CD14-positive monocyte (primary cell): ENCODE measurements around the gene MAPK8IP2. TPM values are rescaled to one million over a fixed set of nuclear protein-coding genes. Genes with fewer than 3 reads are reported as not detected.

Experiments
- DNase-seq, 3 donors: peaks; one replicate each; pipeline ENCODE4 v3.0.0-alpha.2; 2011 to 2022
- H2AFZ ChIP-seq: 2 replicates; pipeline ENCODE4 v1.6.0; 2012; ENCODE audit warnings: mild to moderate bottlenecking, low read depth, low read length, inconsistent platforms; ENCODE audit not compliant: insufficient read depth, poor library complexity, severe bottlenecking
- H3K27ac ChIP-seq, 2 donors: 1 replicate in 1 of 2; 2 replicates in 1 of 2; pipeline ENCODE4 v1.5.1; 2012 to 2013; ENCODE audit warnings: low read length in 2 of 2, control low read depth in 1 of 2, inconsistent platforms in 1 of 2, low read depth in 1 of 2, mild to moderate bottlenecking in 1 of 2
- H3K27me3 ChIP-seq, 2 donors: one replicate each; pipeline versions ENCODE4 v1.6.0 to v1.6.1; 2011 to 2013; ENCODE audit warnings: low read length in 2 of 2; ENCODE audit not compliant: control insufficient read depth in 2 of 2, insufficient read depth in 2 of 2
- H3K36me3 ChIP-seq, 2 donors: replicated peaks in 1 of 2; 1 replicate in 1 of 2; 2 replicates in 1 of 2; pipeline versions ENCODE4 v1.5.1 to v1.6.1; 2012 to 2013; ENCODE audit warnings: low read length in 2 of 2, control low read depth in 1 of 2, inconsistent platforms in 1 of 2, mild to moderate bottlenecking in 1 of 2; ENCODE audit not compliant: insufficient read depth in 2 of 2, control insufficient read depth in 1 of 2
- H3K4me1 ChIP-seq, 2 donors: 1 replicate in 1 of 2; 2 replicates in 1 of 2; pipeline versions ENCODE4 v1.5.1 to v1.6.1; 2012 to 2013; ENCODE audit warnings: low read length in 2 of 2, control low read depth in 1 of 2, inconsistent platforms in 1 of 2, mild to moderate bottlenecking in 1 of 2, moderate library complexity in 1 of 2; ENCODE audit not compliant: insufficient read depth in 2 of 2, control insufficient read depth in 1 of 2
- H3K4me2 ChIP-seq: replicated peaks from 2 replicates; pipeline ENCODE3; 2012; ENCODE audit warnings: low read length, moderate library complexity, mild to moderate bottlenecking; ENCODE audit not compliant: poor library complexity, severe bottlenecking; ENCODE audit errors: extremely low read depth
- H3K4me3 ChIP-seq, 3 experiments: fragments of 200-600 bp in 1 of 3; sonication (generic) in 1 of 3; replicated peaks in 1 of 3; 1 replicate in 2 of 3; 2 replicates in 1 of 3; pipeline ENCODE4 v1.5.1; 2011 to 2013; ENCODE audit warnings: low read length in 3 of 3, mild to moderate bottlenecking in 3 of 3, control low read depth in 2 of 3, low read depth in 2 of 3, inconsistent platforms in 1 of 3, moderate library complexity in 1 of 3
- H3K79me2 ChIP-seq: 2 replicates; pipeline ENCODE4 v1.6.0; 2012; ENCODE audit warnings: mild to moderate bottlenecking, control low read depth, inconsistent platforms, low read length, moderate library complexity; ENCODE audit not compliant: insufficient read depth
- H3K9ac ChIP-seq: 2 replicates; pipeline ENCODE4 v1.6.0; 2017; ENCODE audit warnings: low read length, mild to moderate bottlenecking; ENCODE audit not compliant: insufficient read depth, poor library complexity, severe bottlenecking
- H3K9me3 ChIP-seq, 2 donors: replicated peaks in 1 of 2; 1 replicate in 1 of 2; 2 replicates in 1 of 2; pipeline versions ENCODE4 v1.5.1 to v1.6.1; 2012 to 2013; ENCODE audit warnings: low read length in 2 of 2, control low read depth in 1 of 2; ENCODE audit not compliant: control insufficient read depth in 1 of 2, insufficient read depth in 1 of 2
- H4K20me1 ChIP-seq: 2 replicates; pipeline ENCODE4 v1.6.0; 2012; ENCODE audit warnings: mild to moderate bottlenecking, low read length, control low read depth, moderate library complexity; ENCODE audit not compliant: insufficient read depth
- H3K27ac Mint-ChIP-seq, 7 donors: one replicate each; pipeline ENCODE4 v1.8.0; 2020; ENCODE audit warnings: mild to moderate bottlenecking in 7 of 7, mixed read lengths in 7 of 7, moderate library complexity in 6 of 7, inconsistent platforms in 2 of 7
- H3K27me3 Mint-ChIP-seq, 3 donors: one replicate each; pipeline ENCODE4 v1.8.0; 2021 to 2022; ENCODE audit warnings: low read depth in 3 of 3, mild to moderate bottlenecking in 3 of 3, mixed read lengths in 3 of 3, moderate library complexity in 3 of 3, inconsistent platforms in 1 of 3
- H3K36me3 Mint-ChIP-seq, 2 donors: one replicate each; pipeline ENCODE4 v1.8.0; 2020; ENCODE audit warnings: mixed read lengths in 2 of 2, inconsistent platforms in 1 of 2, mild to moderate bottlenecking in 1 of 2
- H3K4me1 Mint-ChIP-seq: one replicate; pipeline ENCODE4 v1.8.0; 2020; ENCODE audit warnings: mild to moderate bottlenecking, mixed read lengths
- H3K4me3 Mint-ChIP-seq, 2 donors: one replicate each; pipeline ENCODE4 v1.8.0; 2020; ENCODE audit warnings: mild to moderate bottlenecking in 2 of 2, mixed read lengths in 2 of 2, moderate library complexity in 1 of 2
- H3K9me3 Mint-ChIP-seq, 7 donors: one replicate each; pipeline ENCODE4 v1.8.0; 2020 to 2022; ENCODE audit warnings: mixed read lengths in 7 of 7, mild to moderate bottlenecking in 6 of 7, moderate library complexity in 6 of 7, inconsistent platforms in 2 of 7
- CTCF ChIP-seq: fragments of 200-600 bp; IDR thresholded peaks from one replicate; pipeline ENCODE4 v1.8.0; 2022; ENCODE audit warnings: antibody characterized with exemption, mild to moderate bottlenecking
- WGBS: methylation state at CpG from one replicate; pipeline ENCODE4 v1.1.5; 2013; ENCODE audit warnings: missing lambda C conversion rate; ENCODE audit not compliant: insufficient coverage; 5-methylcytosine and 5-hydroxymethylcytosine counted together
- intact Hi-C, 2 donors: fragments of 100-400 bp; cut with micrococcal nuclease; formaldehyde crosslinking; loops; one replicate each; pipeline versions ENCODE4 v1.15.0 to v1.15.1; 2023
- polyA plus RNA-seq, 3 donors: library from polyadenylated mRNA; depleted of rRNA in 1 of 3; unstranded in 2 of 3; stranded (reverse) in 1 of 3; fragments of 300-500 nt in 2 of 3; fragments of >200 nt in 1 of 3; fragmentation: Illumina TruSeq in 2 of 3; gene quantifications; 1 replicate in 2 of 3; 2 replicates in 1 of 3; pipeline ENCODE4 v1.2.3, GENCODE V29; 2012 to 2021

The MAPK8IP2 gene
- polyA plus RNA-seq, 3 donors: 0.17 TPM; not detected in 2

- no peaks in the 10 kb centered on the region for H3K4me1 ChIP-seq
- no peak overlapping the region for H3K4me3 ChIP-seq
- H3K4me3 Mint-ChIP-seq: peak overlapping the region; percentile 3 to 86
- intact Hi-C loops: no loop called here
- peaks cover 4% of the 10 kb centered on the region for H3K4me1 Mint-ChIP-seq
- TF ChIP-seq CTCF: no peak
- no peak overlapping the region for H2AFZ ChIP-seq
- H3K4me2 ChIP-seq: no peak overlapping the region
- H3K9ac ChIP-seq: no peak overlapping the region
- H3K79me2 ChIP-seq: no peaks in the 10 kb centered on the region
- H3K9me3 ChIP-seq: peaks cover 0 to 16% of the 10 kb centered on the region in 2 donors
- peaks cover 35 to 74% of the 10 kb centered on the region in 2 donors for H3K27me3 ChIP-seq
- no peaks in the 10 kb centered on the region for H3K36me3 ChIP-seq
- H3K9me3 Mint-ChIP-seq: peaks cover 0 to 21% (median 9%) of the 10 kb centered on the region in 7 donors
- H4K20me1 ChIP-seq: no peaks in the 10 kb centered on the region
- peaks cover 57 to 90% (median 77%) of the 10 kb centered on the region in 3 donors for H3K27me3 Mint-ChIP-seq
- H3K27ac Mint-ChIP-seq: no peak overlapping the region
- no peak overlapping the region for H3K27ac ChIP-seq
- peaks cover 8 to 15% of the 10 kb centered on the region in 2 donors for H3K36me3 Mint-ChIP-seq
- no peak for DNase-seq
- WGBS: 27% methylated on average over 2 of the region's 2 CpGs
Measured at GRCh38 chr22:50602338-50602700, 1.7 kb downstream of the MAPK8IP2 start.

GRCh38 chr22:50603511-50604255 is 3.1 kb downstream of the MAPK8IP2 start:
- TF ChIP-seq CTCF: no peak
- H3K9me3 ChIP-seq: peaks cover 0 to 16% of the 10 kb centered on the region in 2 donors
- no peaks in the 10 kb centered on the region for H3K4me1 ChIP-seq
- intact Hi-C loops: no loop called here
- no peak overlapping the region for H3K27ac ChIP-seq
- Mint-ChIP-seq H3K9me3 (peaks cover 0 to 21% (median 9%) of the 10 kb centered on the region in 7 donors), H3K27ac (peak overlapping the region in 1 of 7 donors; percentile 64), H3K27me3 (peaks cover 56 to 90% (median 72%) of the 10 kb centered on the region in 3 donors), H3K4me1 (peaks cover 4% of the 10 kb centered on the region), H3K4me3 (peak overlapping the region in 1 of 2 donors; percentile 42), H3K36me3 (peaks cover 4 to 15% of the 10 kb centered on the region in 2 donors)
- H4K20me1 ChIP-seq: no peaks in the 10 kb centered on the region
- H3K9ac ChIP-seq: no peak overlapping the region
- no peaks in the 10 kb centered on the region for H3K79me2 ChIP-seq
- DNase-seq: no peak
- peaks cover 35 to 68% of the 10 kb centered on the region in 2 donors for H3K27me3 ChIP-seq
- WGBS: 5% methylated on average over 57 of the region's 70 CpGs
- no peak overlapping the region for H3K4me2 ChIP-seq
- no peak overlapping the region for H3K4me3 ChIP-seq
- H3K36me3 ChIP-seq: no peaks in the 10 kb centered on the region
- no peak overlapping the region for H2AFZ ChIP-seq
